HFFc6 (cell line): ENCODE results near the gene MRTFA. TPM values are rescaled to one million over a fixed set of nuclear protein-coding genes. Genes with fewer than 3 reads are reported as not detected.

Experiments
- DNase-seq: peaks from one replicate; pipeline ENCODE4 v3.0.0-alpha.2; 2018
- H3K27ac Mint-ChIP-seq: 2 replicates; pipeline ENCODE4 v1.8.0; 2020; ENCODE audit warnings: mild to moderate bottlenecking, mixed read lengths
- H3K27me3 Mint-ChIP-seq: 2 replicates; pipeline ENCODE4 v1.8.0; 2021; ENCODE audit warnings: mild to moderate bottlenecking, moderate library complexity, mixed read lengths; ENCODE audit not compliant: insufficient read depth
- H3K36me3 Mint-ChIP-seq: 2 replicates; pipeline ENCODE4 v1.8.0; 2021; ENCODE audit warnings: low read depth, mixed read lengths
- H3K4me1 Mint-ChIP-seq: 2 replicates; pipeline ENCODE4 v1.8.0; 2020; ENCODE audit warnings: low read depth, mixed read lengths
- H3K4me3 Mint-ChIP-seq: 2 replicates; pipeline ENCODE4 v1.8.0; 2020; ENCODE audit warnings: mild to moderate bottlenecking, moderate library complexity, mixed read lengths
- H3K9me3 Mint-ChIP-seq: 2 replicates; pipeline ENCODE4 v1.8.0; 2020; ENCODE audit warnings: mild to moderate bottlenecking, mixed read lengths
- CTCF ChIP-seq: fragments of 200-600 bp; sonication (generic); IDR thresholded peaks from 2 replicates; pipeline ENCODE4 v1.5.0; 2021; ENCODE audit warnings: antibody characterized with exemption, mild to moderate bottlenecking
- total RNA-seq, 6 experiments: library from RNA; stranded (reverse); fragmentation: NEBNext Ultra II Directional; extraction: Animal tissue kit (Norgen Biotek cat#: 25700); gene quantifications; 2 replicates in 1 of 6; 3 replicates in 5 of 6; pipeline ENCODE4 v1.2.3, GENCODE V29; 2021

MRTFA gene
- total RNA-seq, 6 experiments from 2014 or later: 36.4 to 48.7 (median 42.2) TPM

GRCh38 chr22:40395607-40396006, 240.9 kb downstream of the MRTFA start:
- Mint-ChIP-seq H3K4me3 (no peak overlapping the region), H3K27ac (no peak overlapping the region), H3K4me1 (peaks cover 30% of the 10 kb centered on the region), H3K27me3 (no peaks in the 10 kb centered on the region; the same call in none of the 2 replicates), H3K9me3 (no peaks in the 10 kb centered on the region), H3K36me3 (peaks cover 11% of the 10 kb centered on the region)
- no peak for TF ChIP-seq CTCF
- no peak for DNase-seq

GRCh38 chr22:40394607-40395006, 241.9 kb downstream of the MRTFA start:
- Mint-ChIP-seq H3K4me1 (peaks cover 30% of the 10 kb centered on the region), H3K27me3 (no peaks in the 10 kb centered on the region; the same call in none of the 2 replicates), H3K27ac (no peak overlapping the region), H3K4me3 (no peak overlapping the region), H3K9me3 (no peaks in the 10 kb centered on the region), H3K36me3 (peaks cover 10% of the 10 kb centered on the region; the same call in 1 of the 2 replicates)
- no peak for TF ChIP-seq CTCF
- DNase-seq: no peak

GRCh38 chr22:40392618-40393017, 243.9 kb downstream of the MRTFA start:
- no peak for DNase-seq
- TF ChIP-seq CTCF: no peak
- Mint-ChIP-seq H3K9me3 (no peaks in the 10 kb centered on the region), H3K4me3 (no peak overlapping the region), H3K27me3 (no peaks in the 10 kb centered on the region; the same call in 1 of the 2 replicates), H3K27ac (no peak overlapping the region), H3K4me1 (peaks cover 28% of the 10 kb centered on the region), H3K36me3 (peaks cover 20% of the 10 kb centered on the region)

- DNase-seq: no peak
- no peak overlapping the region for H3K27ac Mint-ChIP-seq
- no peak for TF ChIP-seq CTCF
- no peaks in the 10 kb centered on the region; the same call in 1 of the 2 replicates for H3K27me3 Mint-ChIP-seq
- H3K9me3 Mint-ChIP-seq: no peaks in the 10 kb centered on the region
- no peak overlapping the region for H3K4me3 Mint-ChIP-seq
- H3K36me3 Mint-ChIP-seq: peaks cover 17% of the 10 kb centered on the region
- H3K4me1 Mint-ChIP-seq: peaks cover 16% of the 10 kb centered on the region
These were observed 245.1 kb downstream of the MRTFA start for GRCh38 chr22:40391417-40391816.

GRCh38 chr22:40388231-40388630, 248.3 kb downstream of the MRTFA start:
- no peak for TF ChIP-seq CTCF
- Mint-ChIP-seq H3K27me3 (no peaks in the 10 kb centered on the region; the same call in 1 of the 2 replicates), H3K4me3 (no peak overlapping the region), H3K36me3 (peaks cover 12% of the 10 kb centered on the region), H3K4me1 (peaks cover 39% of the 10 kb centered on the region), H3K9me3 (no peaks in the 10 kb centered on the region), H3K27ac (no peak overlapping the region)
- DNase-seq: no peak

- DNase-seq: no peak
- no peak for TF ChIP-seq CTCF
- Mint-ChIP-seq H3K4me3 (no peak overlapping the region), H3K27me3 (no peaks in the 10 kb centered on the region; the same call in 1 of the 2 replicates), H3K36me3 (peaks cover 12% of the 10 kb centered on the region), H3K27ac (no peak overlapping the region), H3K9me3 (no peaks in the 10 kb centered on the region), H3K4me1 (peaks cover 41% of the 10 kb centered on the region)
These were observed 248.8 kb downstream of the MRTFA start for GRCh38 chr22:40387746-40388145.
